SH-SY5Y (cell line): Measurements from ENCODE around the gene AKT3.

Experiments
- GATA2 ChIP-seq: IDR thresholded peaks from 2 replicates; pipeline ENCODE4 v1.6.1; 2011; ENCODE audit warnings: mild to moderate bottlenecking, low read depth, low read length
- GATA3 ChIP-seq: IDR thresholded peaks from 2 replicates; pipeline ENCODE4 v1.6.1; 2011; ENCODE audit warnings: low read depth, mild to moderate bottlenecking, low read length, moderate library complexity

GRCh38 chr1:243549108-243549507 lies 300.9 kb downstream of the AKT3 start:
- no peak for TF ChIP-seq GATA3
- TF ChIP-seq GATA2: no peak
